Astrocyte (in vitro differentiated cells and primary cell): ENCODE results near the gene ARRDC3.

ENCODE experiments used
- EZH2 ChIP-seq: IDR thresholded peaks from 2 replicates; pipeline ENCODE4 v1.6.1; 2012; ENCODE audit warnings: mild to moderate bottlenecking, low read length, inconsistent platforms; ENCODE audit not compliant: insufficient read depth
- TF ChIP-seq, protein P1 (sequence below): IDR thresholded peaks from 2 replicates; pipeline ENCODE4 v1.5.1; 2011; ENCODE audit warnings: low read depth, mild to moderate bottlenecking, inconsistent platforms, low read length, moderate library complexity; ENCODE audit not compliant: insufficient read depth

DNA sequence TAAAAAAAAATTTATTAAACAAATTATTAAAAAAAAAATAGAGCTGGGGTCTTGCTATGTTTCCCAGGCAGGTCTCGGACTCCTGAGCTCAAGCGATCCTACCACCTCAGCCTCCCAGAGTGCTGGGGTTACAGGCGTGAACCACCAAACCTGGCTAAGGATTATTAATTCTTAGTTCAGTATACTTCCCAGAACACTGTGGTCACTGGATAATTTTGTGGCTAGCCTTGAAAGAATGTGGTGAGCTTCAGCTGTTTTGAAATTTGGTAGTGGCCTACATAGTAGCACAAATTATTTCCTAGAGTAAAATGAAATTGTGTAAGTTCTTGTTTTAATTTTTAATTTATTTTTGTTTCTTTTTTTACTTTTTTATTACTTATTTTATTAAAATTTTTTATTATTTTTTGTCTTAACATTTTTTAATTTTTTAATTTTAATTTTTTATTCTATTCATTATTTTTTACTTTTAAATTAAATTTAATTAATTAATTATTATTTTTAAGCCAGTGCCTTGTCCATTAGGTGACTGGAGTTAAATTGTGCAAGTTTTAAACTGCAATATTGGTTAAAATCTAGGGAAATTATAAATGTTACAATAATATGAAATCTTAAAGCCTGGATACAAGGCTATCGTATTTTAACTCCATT, 23.0 kb downstream of the ARRDC3 start:
- TF ChIP-seq EZH2: no peak
- TF ChIP-seq, protein P1, sequence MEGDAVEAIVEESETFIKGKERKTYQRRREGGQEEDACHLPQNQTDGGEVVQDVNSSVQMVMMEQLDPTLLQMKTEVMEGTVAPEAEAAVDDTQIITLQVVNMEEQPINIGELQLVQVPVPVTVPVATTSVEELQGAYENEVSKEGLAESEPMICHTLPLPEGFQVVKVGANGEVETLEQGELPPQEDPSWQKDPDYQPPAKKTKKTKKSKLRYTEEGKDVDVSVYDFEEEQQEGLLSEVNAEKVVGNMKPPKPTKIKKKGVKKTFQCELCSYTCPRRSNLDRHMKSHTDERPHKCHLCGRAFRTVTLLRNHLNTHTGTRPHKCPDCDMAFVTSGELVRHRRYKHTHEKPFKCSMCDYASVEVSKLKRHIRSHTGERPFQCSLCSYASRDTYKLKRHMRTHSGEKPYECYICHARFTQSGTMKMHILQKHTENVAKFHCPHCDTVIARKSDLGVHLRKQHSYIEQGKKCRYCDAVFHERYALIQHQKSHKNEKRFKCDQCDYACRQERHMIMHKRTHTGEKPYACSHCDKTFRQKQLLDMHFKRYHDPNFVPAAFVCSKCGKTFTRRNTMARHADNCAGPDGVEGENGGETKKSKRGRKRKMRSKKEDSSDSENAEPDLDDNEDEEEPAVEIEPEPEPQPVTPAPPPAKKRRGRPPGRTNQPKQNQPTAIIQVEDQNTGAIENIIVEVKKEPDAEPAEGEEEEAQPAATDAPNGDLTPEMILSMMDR: no peak
